DND-41 (cell line): ENCODE results near the gene GABRA1.

Source experiments
- ATAC-seq: fragments of 200-7000 bp; cut with Tn5 transposase; 3 replicates; pipeline ENCODE4 v1.9.1; 2021; ENCODE audit warnings: low read depth; ENCODE audit not compliant: insufficient read depth
- DNase-seq: peaks from one replicate; pipeline ENCODE4 v3.0.0-alpha.2; 2020
- H2AFZ ChIP-seq: 2 replicates; pipeline ENCODE4 v1.6.0; 2012; ENCODE audit warnings: low read depth, low read length
- H3K27ac ChIP-seq: 2 replicates; pipeline ENCODE4 v1.5.1; 2012; ENCODE audit warnings: low read length, inconsistent platforms
- H3K27me3 ChIP-seq: fragments of 200-600 bp; sonication (generic); 2 replicates; pipeline ENCODE4 v1.6.0; 2012; ENCODE audit warnings: low read length, mild to moderate bottlenecking, inconsistent platforms; ENCODE audit not compliant: insufficient read depth, poor library complexity
- H3K36me3 ChIP-seq: 2 replicates; pipeline ENCODE4 v1.5.1; 2012; ENCODE audit warnings: low read length, inconsistent platforms; ENCODE audit not compliant: insufficient read depth
- H3K4me1 ChIP-seq: 2 replicates; pipeline ENCODE4 v1.5.1; 2012; ENCODE audit warnings: mild to moderate bottlenecking, low read length; ENCODE audit not compliant: insufficient read depth
- H3K4me2 ChIP-seq: 2 replicates; pipeline ENCODE4 v1.6.0; 2012; ENCODE audit warnings: mild to moderate bottlenecking, moderate library complexity, low read length, inconsistent platforms; ENCODE audit not compliant: insufficient read depth
- H3K4me3 ChIP-seq, 2 experiments: fragments of 200-600 bp in 1 of 2; shearing (Covaris generic) in 1 of 2; 2 replicates each; pipeline ENCODE4 v1.5.1; 2012 to 2016; ENCODE audit warnings: inconsistent platforms in 2 of 2, low read length in 2 of 2, mild to moderate bottlenecking in 2 of 2, low read depth in 1 of 2, moderate library complexity in 1 of 2
- H3K79me2 ChIP-seq: 2 replicates; pipeline ENCODE4 v1.6.0; 2012; ENCODE audit warnings: low read length, inconsistent platforms; ENCODE audit not compliant: insufficient read depth
- H3K9ac ChIP-seq: 2 replicates; pipeline ENCODE4 v1.6.0; 2012; ENCODE audit warnings: low read depth, mild to moderate bottlenecking, inconsistent platforms, low read length, moderate library complexity
- H3K9me3 ChIP-seq: 2 replicates; pipeline ENCODE4 v1.5.1; 2012; ENCODE audit warnings: low read length, moderate library complexity, mild to moderate bottlenecking, inconsistent platforms; ENCODE audit not compliant: insufficient read depth, severe bottlenecking
- H4K20me1 ChIP-seq: 2 replicates; pipeline ENCODE4 v1.6.0; 2012; ENCODE audit warnings: low read length; ENCODE audit not compliant: insufficient read depth
- CTCF ChIP-seq: IDR thresholded peaks from 2 replicates; pipeline ENCODE4 v1.5.1; 2012; ENCODE audit warnings: borderline replicate concordance, low read length, moderate library complexity, mild to moderate bottlenecking; ENCODE audit not compliant: poor library complexity, severe bottlenecking; ENCODE audit errors: extremely low read depth
- EZH2 ChIP-seq: IDR thresholded peaks from 3 replicates; pipeline ENCODE4 v1.6.1; 2012; ENCODE audit warnings: borderline replicate concordance, low read depth, mild to moderate bottlenecking, moderate library complexity, low read length, inconsistent platforms; ENCODE audit not compliant: severe bottlenecking

Gene GABRA1

GRCh38 chr5:161863259-161863658 lies 15.3 kb downstream of the GABRA1 start:
- TF ChIP-seq EZH2 (no peak), CTCF (no peak)
- Histone ChIP-seq H3K36me3 (no peaks in the 10 kb centered on the region), H2AFZ (no peak overlapping the region)

DNA sequence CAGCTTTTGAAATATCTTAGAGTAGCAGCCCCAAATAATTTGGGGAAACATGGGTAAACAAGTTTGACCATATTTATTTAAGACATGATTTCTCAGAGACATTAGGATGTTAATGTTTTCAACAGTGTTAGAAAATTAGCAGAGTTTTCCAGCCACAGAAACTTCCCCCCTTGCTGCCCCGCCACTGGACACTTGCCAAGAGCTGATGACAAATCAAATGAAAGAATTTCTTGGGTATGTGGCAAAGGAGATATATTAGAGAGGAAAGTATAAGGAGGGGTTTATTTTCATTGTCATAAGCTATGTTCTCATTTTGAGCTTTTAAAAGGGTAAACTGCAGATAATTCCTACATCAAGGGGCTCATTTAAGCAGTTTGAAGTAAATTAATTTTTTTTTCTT lies 15.9 kb downstream of the GABRA1 start:
- no peak overlapping the region for H3K9ac ChIP-seq
- ATAC-seq: no peak
- no peaks in the 10 kb centered on the region for H3K79me2 ChIP-seq
- H3K9me3 ChIP-seq: no peaks in the 10 kb centered on the region
- H4K20me1 ChIP-seq: no peaks in the 10 kb centered on the region
- H3K36me3 ChIP-seq: no peaks in the 10 kb centered on the region
- H3K4me2 ChIP-seq: no peak overlapping the region
- no peaks in the 10 kb centered on the region for H3K27me3 ChIP-seq
- TF ChIP-seq EZH2 (no peak), CTCF (no peak)
- DNase-seq: no peak
- no peak overlapping the region for H3K4me3 ChIP-seq
- no peak overlapping the region for H2AFZ ChIP-seq
- H3K4me1 ChIP-seq: no peaks in the 10 kb centered on the region
- no peak overlapping the region for H3K27ac ChIP-seq

More at GRCh38 chr5:161863259-161863658, 15.3 kb downstream of the GABRA1 start:
- DNase-seq: no peak
- H3K9me3 ChIP-seq: no peaks in the 10 kb centered on the region
- H3K4me2 ChIP-seq: no peak overlapping the region
- H3K4me1 ChIP-seq: no peaks in the 10 kb centered on the region
- no peak for ATAC-seq
- H3K4me3 ChIP-seq: no peak overlapping the region
- H3K9ac ChIP-seq: no peak overlapping the region
- H4K20me1 ChIP-seq: no peaks in the 10 kb centered on the region
- no peaks in the 10 kb centered on the region for H3K27me3 ChIP-seq
- H3K27ac ChIP-seq: no peak overlapping the region
- no peaks in the 10 kb centered on the region for H3K79me2 ChIP-seq

GRCh38 chr5:161865510-161865909 lies 17.6 kb downstream of the GABRA1 start:
- no peaks in the 10 kb centered on the region for H3K9me3 ChIP-seq
- TF ChIP-seq EZH2: no peak
- no peak for TF ChIP-seq CTCF
- H3K4me1 ChIP-seq: no peaks in the 10 kb centered on the region
- no peaks in the 10 kb centered on the region for H3K36me3 ChIP-seq
- DNase-seq: no peak
- no peak overlapping the region for H3K27ac ChIP-seq
- no peak overlapping the region for H3K9ac ChIP-seq
- H3K27me3 ChIP-seq: no peaks in the 10 kb centered on the region
- H3K4me3 ChIP-seq: no peak overlapping the region
- no peak overlapping the region for H2AFZ ChIP-seq
- ATAC-seq: no peak
- no peaks in the 10 kb centered on the region for H3K79me2 ChIP-seq
- H4K20me1 ChIP-seq: no peaks in the 10 kb centered on the region
- H3K4me2 ChIP-seq: no peak overlapping the region

DNA sequence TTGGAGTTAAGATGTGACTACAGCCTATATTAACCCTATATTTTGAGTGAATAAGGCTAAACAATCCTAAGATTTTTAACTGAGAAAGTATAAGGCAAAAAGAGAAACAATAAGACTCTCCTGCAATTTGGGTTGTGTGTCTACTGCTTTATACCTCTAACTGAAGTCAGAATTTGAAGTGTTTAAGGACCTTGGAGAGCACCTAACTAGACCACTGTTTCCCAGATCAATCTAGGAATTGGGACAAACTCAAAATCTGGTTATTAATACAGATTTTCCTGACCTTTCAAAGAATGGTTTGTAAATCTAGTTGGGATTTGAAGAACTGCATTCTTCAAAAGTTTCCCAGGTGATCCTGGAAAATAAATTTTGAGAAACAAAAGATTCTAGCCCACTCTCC lies 42.1 kb downstream of the GABRA1 start:
- Histone ChIP-seq H3K27me3 (no peaks in the 10 kb centered on the region), H3K4me2 (no peak overlapping the region), H3K27ac (no peak overlapping the region), H4K20me1 (no peaks in the 10 kb centered on the region), H3K36me3 (no peaks in the 10 kb centered on the region), H3K9me3 (no peaks in the 10 kb centered on the region), H3K79me2 (no peaks in the 10 kb centered on the region), H2AFZ (no peak overlapping the region), H3K4me3 (no peak overlapping the region), H3K4me1 (no peaks in the 10 kb centered on the region), H3K9ac (no peak overlapping the region)
- TF ChIP-seq CTCF (no peak), EZH2 (no peak)
- ATAC-seq: no peak
- no peak for DNase-seq
